ENCODE measurements around the gene SCUBE1.

SCUBE1 gene

GRCh38 chr22:43325176-43325575, 18.0 kb downstream of the SCUBE1 start:
- Histone ChIP-seq H3K27ac (ENCODE audit: low read depth, low read length, poor library complexity, severe bottlenecking) (no peak overlapping the region), H3K9ac (ENCODE audit: low read length) (no peak overlapping the region), H3K27me3 (ENCODE audit: insufficient read depth, low read length) (peaks cover under 1% of the 10 kb centered on the region; the same call in 1 of the 2 replicates), H2AFZ (ENCODE audit: low read length) (no peak overlapping the region), H3F3A (ENCODE audit: insufficient read depth, low read length) (no peaks in the 10 kb centered on the region), H3K9me3 (ENCODE audit: low read length) (peaks cover 13% of the 10 kb centered on the region; the same call in 1 of the 2 replicates), H3K36me3 (ENCODE audit: insufficient read depth, low read length) (peaks cover 5% of the 10 kb centered on the region; the same call in 1 of the 2 replicates), H3K4me3 (ENCODE audit: low read depth, low read length, poor library complexity, severe bottlenecking) (no peak overlapping the region), H3K4me2 (ENCODE audit: low read length) (no peak overlapping the region), H3K4me1 (ENCODE audit: insufficient read depth, low read length, severe bottlenecking) (peaks cover 5% of the 10 kb centered on the region), H3K79me2 (ENCODE audit: insufficient read depth, low read length) (no peaks in the 10 kb centered on the region), H4K20me1 (ENCODE audit: insufficient read depth, low read length) (no peaks in the 10 kb centered on the region), H3K9me2 (ENCODE audit: low read depth, low read length) (no peaks in the 10 kb centered on the region)
- TF ChIP-seq EZH2 (IDR thresholded peaks at IDR 0.05; ENCODE audit: borderline replicate concordance, low read length) (no peak), CTCF (IDR thresholded peaks at IDR 0.05; ENCODE audit: low read length) (no peak)

GRCh38 chr22:43320943-43321900, 21.9 kb downstream of the SCUBE1 start:
- Histone ChIP-seq H3K9me3 (ENCODE audit: low read length) (peaks cover 15% of the 10 kb centered on the region; the same call in 1 of the 2 replicates), H3K4me3 (ENCODE audit: low read depth, low read length, poor library complexity, severe bottlenecking) (peak overlapping the region; percentile 27), H3K4me1 (ENCODE audit: insufficient read depth, low read length, severe bottlenecking) (peaks cover 5% of the 10 kb centered on the region), H3F3A (ENCODE audit: insufficient read depth, low read length) (no peaks in the 10 kb centered on the region), H3K4me2 (ENCODE audit: low read length) (no peak overlapping the region), H4K20me1 (ENCODE audit: insufficient read depth, low read length) (no peaks in the 10 kb centered on the region), H3K79me2 (ENCODE audit: insufficient read depth, low read length) (no peaks in the 10 kb centered on the region), H3K36me3 (ENCODE audit: insufficient read depth, low read length) (peaks cover 5% of the 10 kb centered on the region; the same call in 1 of the 2 replicates), H3K27me3 (ENCODE audit: insufficient read depth, low read length) (peaks cover 6% of the 10 kb centered on the region; the same call in 1 of the 2 replicates), H3K9me2 (ENCODE audit: low read depth, low read length) (no peaks in the 10 kb centered on the region), H2AFZ (ENCODE audit: low read length) (peak overlapping the region; percentile 78), H3K27ac (ENCODE audit: low read depth, low read length, poor library complexity, severe bottlenecking) (no peak overlapping the region), H3K9ac (ENCODE audit: low read length) (no peak overlapping the region)
- TF ChIP-seq CTCF (IDR thresholded peaks at IDR 0.05; ENCODE audit: low read length): no peak
- TF ChIP-seq EZH2 (IDR thresholded peaks at IDR 0.05; ENCODE audit: borderline replicate concordance, low read length): no peak

GRCh38 chr22:43319661-43320486, 23.3 kb downstream of the SCUBE1 start:
- Histone ChIP-seq H3K36me3 (ENCODE audit: insufficient read depth, low read length) (peaks cover 5% of the 10 kb centered on the region; the same call in 1 of the 2 replicates), H2AFZ (ENCODE audit: low read length) (no peak overlapping the region), H3K9me2 (ENCODE audit: low read depth, low read length) (no peaks in the 10 kb centered on the region), H4K20me1 (ENCODE audit: insufficient read depth, low read length) (no peaks in the 10 kb centered on the region), H3F3A (ENCODE audit: insufficient read depth, low read length) (no peaks in the 10 kb centered on the region), H3K79me2 (ENCODE audit: insufficient read depth, low read length) (no peaks in the 10 kb centered on the region), H3K27ac (ENCODE audit: low read depth, low read length, poor library complexity, severe bottlenecking) (no peak overlapping the region), H3K4me2 (ENCODE audit: low read length) (no peak overlapping the region), H3K9ac (ENCODE audit: low read length) (no peak overlapping the region), H3K9me3 (ENCODE audit: low read length) (peaks cover 15% of the 10 kb centered on the region; the same call in 1 of the 2 replicates), H3K4me3 (ENCODE audit: low read depth, low read length, poor library complexity, severe bottlenecking) (no peak overlapping the region), H3K27me3 (ENCODE audit: insufficient read depth, low read length) (peaks cover 6% of the 10 kb centered on the region; the same call in 1 of the 2 replicates), H3K4me1 (ENCODE audit: insufficient read depth, low read length, severe bottlenecking) (peaks cover 5% of the 10 kb centered on the region)
- TF ChIP-seq CTCF (IDR thresholded peaks at IDR 0.05; ENCODE audit: low read length): no peak
- TF ChIP-seq EZH2 (IDR thresholded peaks at IDR 0.05; ENCODE audit: borderline replicate concordance, low read length): no peak

Measured in OCI-LY1 (cell line).